Erythroblast (primary cell): Measurements from ENCODE around the gene SIRT2.
"Not testable (repeated sequence)": the region's sequence is repeated elsewhere in the genome, so short reads cannot be mapped to it uniquely, and the experiment has no call there.

Experiments
- DNase-seq, 2 experiments: peaks; one replicate each; lab custom pipeline; 2025; lab: John Stamatoyannopoulos, UW
- GATA1 ChIP-seq: IDR thresholded peaks from 2 replicates; pipeline ENCODE4 v1.6.1; 2011; ENCODE audit warnings: low read depth, mild to moderate bottlenecking, control low read depth, low read length, moderate library complexity
- POLR2A ChIP-seq: IDR thresholded peaks from 2 replicates; pipeline ENCODE4 v1.6.1; 2011; ENCODE audit warnings: mild to moderate bottlenecking, low read length

SIRT2 gene

DNA sequence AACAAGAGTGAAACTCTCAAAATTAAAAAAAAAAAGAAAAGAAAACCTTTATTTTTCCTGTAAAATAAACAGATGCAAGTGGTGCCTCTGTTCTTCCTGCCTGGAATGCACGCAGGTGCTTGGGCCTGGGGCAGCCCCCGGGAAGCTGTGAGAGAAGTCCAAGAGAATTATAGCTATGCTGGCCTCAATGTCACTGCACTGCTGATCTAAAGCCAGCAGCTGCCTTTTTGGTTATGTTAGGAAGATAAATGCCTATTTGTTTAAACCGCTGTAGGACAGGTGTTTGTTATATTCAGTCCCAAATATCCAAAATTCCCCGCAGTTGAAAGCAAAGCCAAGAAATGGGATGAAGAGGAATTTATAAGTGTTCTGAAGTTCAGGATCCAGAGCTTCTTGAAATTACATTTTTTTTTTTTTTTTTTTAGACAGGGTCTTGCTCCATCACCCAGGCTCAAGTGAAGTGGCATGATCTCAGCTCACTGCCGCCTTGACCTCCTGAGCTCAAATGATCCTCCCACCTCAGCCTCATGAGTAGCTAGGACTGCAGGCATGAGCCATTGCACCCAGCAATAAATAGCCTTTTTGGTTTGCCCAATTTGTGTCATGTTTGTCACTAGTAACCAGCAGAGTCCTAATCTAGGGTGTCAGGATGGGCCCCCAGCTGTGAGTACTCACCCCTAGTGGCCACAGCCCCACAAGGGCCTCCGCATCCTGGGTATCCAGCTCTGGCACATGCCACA lies 23.6 kb downstream of the SIRT2 start:
- DNase-seq = no peak
- TF ChIP-seq POLR2A = no peak
- no peak for TF ChIP-seq GATA1

DNA sequence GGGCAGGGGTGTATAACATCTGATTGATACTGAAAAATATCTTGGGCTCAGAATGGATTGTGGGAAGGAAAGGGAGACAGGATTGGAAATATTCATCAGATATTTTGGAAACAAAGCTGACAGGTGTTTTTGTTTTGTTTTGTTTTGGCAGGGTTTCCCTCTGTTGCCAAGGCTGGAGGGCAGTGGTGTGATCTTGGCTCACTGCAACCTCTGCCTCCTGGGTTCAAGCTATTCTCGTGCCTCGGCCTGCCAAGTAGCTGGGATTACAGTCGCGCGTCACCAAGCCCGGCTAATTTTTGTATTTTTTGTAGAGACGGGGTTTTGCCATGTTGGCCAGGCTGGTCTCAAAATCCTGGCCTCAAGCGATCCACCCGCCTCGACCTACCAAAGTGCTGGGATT lies 26.0 kb downstream of the SIRT2 start:
- not testable (repeated sequence) for DNase-seq

- no peak for TF ChIP-seq POLR2A
- TF ChIP-seq GATA1 = no peak
- no peak for DNase-seq
Observed at GRCh38 chr19:38870612-38871011, 28.8 kb downstream of the SIRT2 start.

DNA sequence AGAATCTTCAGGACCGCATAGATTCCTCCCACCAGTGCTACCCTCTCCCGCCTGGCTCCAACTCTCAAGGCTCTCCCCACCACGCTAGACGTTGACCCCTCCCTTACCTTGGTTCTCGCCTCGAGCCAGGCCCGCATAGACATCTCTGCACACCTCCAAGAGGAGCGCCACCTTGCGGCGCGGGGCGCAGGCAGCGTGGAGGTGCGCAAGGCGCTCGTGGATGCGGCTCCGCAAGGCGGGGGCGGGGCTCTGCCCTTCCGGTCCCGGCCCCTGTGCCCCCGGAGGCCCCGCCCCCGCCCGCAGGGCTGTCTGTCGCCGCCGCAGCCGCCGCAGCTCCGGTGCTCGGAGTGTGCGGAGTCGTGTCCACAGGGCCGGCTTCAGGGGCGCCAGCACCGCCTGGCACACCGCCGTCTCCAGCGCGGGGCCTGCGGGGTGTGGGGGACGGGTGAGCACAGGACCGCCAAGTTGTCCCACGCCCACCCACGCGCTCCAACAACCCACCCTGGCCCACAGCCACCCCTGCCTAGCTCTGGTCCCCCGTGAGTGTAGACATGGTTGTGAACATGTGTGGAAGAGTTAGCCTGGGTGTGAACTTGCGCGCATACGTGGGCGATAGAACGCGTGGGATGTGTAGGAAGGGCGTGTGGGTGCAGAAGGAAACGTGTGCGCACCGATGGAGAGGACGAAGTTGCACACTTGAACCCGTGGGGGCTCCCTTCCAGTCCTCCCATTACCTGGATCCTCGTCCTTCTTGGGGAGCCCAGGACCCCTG lies 29.4 kb downstream of the SIRT2 start:
- peak; percentile 86 to 91 for DNase-seq
- TF ChIP-seq POLR2A (peak; percentile 41), GATA1 (no peak)

GRCh38 chr19:38869160-38869835 lies 30.1 kb downstream of the SIRT2 start:
- DNase-seq = no peak
- TF ChIP-seq POLR2A = no peak
- TF ChIP-seq GATA1 = no peak

DNA sequence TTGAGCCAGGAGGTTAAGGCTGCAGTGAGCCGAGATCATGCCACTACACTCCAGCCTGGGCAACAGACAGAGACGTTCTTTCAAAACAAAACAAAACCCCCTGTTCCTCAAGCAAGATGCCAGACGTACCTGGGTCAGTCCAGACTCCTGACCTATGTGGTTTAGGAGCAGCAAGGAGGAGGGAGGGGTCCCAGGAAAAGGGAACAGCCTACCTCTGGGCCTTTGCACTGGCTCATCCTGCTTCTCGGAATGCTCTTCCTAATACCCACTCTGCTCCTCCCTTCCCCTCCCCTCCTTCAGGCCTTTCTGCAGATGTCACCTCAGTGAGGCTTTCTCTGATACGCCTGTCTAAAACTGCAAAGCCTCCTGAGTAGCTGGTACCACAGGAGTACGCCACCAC lies 30.9 kb downstream of the SIRT2 start:
- DNase-seq = no peak
- TF ChIP-seq POLR2A (no peak), GATA1 (no peak)

GRCh38 chr19:38867171-38867780 lies 32.1 kb downstream of the SIRT2 start:
- TF ChIP-seq POLR2A (no peak), GATA1 (no peak)
- no peak for DNase-seq

DNA sequence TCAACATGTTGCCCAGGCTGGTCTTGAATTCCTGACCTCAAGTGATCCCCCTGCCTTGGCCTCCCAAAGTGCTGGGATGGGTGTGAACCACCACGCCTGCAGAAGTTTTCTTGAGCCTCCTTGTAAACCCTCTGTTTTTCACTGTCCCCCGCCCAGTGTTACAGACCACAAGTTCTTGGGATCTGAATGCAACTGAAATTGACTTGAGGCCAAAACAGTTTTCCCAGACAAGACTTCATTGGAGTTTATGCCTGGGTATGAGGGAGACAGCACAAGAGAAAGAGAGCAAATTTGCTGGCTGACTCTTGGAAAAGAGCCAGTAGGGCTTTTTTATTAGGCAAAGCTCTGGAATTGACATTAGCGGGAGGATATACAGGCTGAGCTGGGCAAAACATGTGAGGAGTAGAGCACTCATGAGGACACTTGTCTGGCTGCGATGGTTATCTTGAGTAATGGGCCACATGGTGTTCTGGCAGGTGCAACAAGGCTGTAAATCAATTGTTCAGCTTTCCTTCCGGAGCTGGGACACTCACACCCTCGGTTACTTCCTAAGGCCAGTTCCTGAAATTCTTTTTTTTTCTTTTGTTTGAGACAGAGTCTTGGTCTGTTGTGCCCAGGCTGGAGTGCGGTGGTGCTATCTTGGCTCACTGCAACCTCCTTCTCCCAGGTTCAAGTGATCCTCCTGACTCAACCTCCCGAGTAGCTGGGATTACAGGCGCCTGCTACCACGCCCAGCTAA lies 36.9 kb downstream of the SIRT2 start:
- TF ChIP-seq POLR2A (no peak), GATA1 (no peak)
- DNase-seq = peak; percentile 55 to 62

DNA sequence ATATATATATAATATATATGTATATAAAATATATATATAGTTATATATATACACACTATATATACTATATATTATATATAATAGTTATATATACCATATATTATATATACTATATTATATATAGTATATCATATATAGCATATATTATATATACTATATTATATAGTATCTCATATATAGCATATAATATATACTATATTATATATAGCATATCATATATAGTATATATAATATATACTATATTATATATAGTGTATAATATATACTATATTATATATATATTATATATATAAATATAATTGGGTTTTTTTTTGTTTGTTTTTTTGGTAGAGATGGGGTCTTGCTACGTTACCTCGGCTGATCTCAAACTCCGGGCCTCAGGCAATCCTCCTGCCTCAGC lies 38.0 kb downstream of the SIRT2 start:
- DNase-seq = no peak
- TF ChIP-seq GATA1 (no peak), POLR2A (no peak)

DNA sequence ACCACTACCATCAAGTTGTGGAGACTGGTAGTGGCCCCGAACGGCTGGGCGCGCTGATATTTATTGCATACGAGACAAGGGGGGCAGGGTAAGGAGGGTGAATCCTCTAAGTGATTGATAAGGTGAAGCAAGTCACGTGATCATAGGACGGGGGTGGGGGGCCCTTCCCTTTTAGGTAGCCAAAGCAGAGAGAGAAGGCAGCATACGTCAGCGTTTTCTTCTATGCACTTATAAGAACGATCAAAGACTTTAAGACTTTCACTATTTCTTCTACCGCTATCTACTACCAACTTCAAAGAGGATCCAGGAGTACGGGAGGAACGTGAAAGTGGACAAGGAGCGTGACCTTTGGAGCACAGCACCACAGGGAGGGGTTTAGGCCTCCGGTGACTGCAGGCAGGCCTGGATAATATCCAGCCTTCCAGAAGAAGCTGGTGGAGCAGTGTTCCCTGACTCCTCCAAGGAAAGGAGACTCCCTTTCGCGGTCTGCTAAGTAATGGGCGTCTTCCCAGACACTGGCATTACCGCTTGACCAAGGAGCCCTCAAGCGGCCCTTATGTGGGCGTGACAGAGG lies 39.7 kb downstream of the SIRT2 start:
- DNase-seq = not testable (repeated sequence)

GRCh38 chr19:38856813-38857212 lies 42.6 kb downstream of the SIRT2 start:
- DNase-seq = no peak
- TF ChIP-seq POLR2A = no peak
- no peak for TF ChIP-seq GATA1

DNA sequence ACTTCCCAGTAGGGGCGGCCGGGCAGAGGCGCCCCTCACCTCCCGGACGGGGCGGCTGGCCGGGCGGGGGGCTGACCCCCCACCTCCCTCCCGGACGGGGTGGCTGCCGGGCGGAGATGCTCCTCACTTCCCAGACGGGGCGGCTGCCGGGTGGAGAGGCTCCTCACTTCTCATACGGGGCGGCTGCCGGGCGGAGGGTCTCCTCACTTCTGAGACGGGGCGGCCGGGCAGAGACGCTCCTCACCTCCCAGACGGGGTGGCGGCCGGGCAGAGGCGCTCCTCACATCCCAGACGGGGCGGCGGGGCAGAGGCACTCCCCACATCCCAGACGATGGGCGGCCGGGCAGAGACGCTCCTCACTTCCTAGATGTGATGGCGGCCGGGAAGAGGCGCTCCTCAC lies 43.7 kb downstream of the SIRT2 start:
- not testable (repeated sequence) for DNase-seq

DNA sequence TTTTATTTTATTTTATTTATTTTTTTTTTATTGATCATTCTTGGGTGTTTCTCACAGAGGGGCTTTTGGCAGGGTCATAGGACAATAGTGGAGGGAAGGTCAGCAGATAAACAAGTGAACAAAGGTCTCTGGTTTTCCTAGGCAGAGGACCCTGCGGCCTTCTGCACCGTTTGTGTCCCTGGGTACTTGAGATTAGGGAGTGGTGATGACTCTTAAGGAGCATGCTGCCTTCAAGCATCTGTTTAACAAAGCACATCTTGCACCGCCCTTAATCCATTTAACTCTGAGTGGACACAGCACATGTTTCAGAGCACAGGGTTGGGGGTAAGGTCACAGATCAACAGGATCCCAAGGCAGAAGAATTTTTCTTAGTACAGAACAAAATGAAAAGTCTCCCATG lies 44.5 kb downstream of the SIRT2 start:
- DNase-seq = peak; percentile 32 to 67
